Activated naive CD4-positive, alpha-beta T cell treated with anti-CD3 and anti-CD28 coated beads, Interleukin-2, amount 10 ng/mL, durations not matched to agents 7 days and 5 days (primary cell): ENCODE results near the gene G2E3.
"Not testable (repeated sequence)": the region's sequence is repeated elsewhere in the genome, so short reads cannot be mapped to it uniquely, and the experiment has no call there.

Source experiments
- CTCF ChIA-PET: fragments of 350-600 bp; sonication (Branson Sonifier 250); formaldehyde crosslinking; loops from one replicate; lab custom pipeline; 2021; ENCODE audit warnings: antibody characterized with exemption; lab: Charles Lee
- DNase-seq: peaks from one replicate; pipeline ENCODE4 v3.0.0-alpha.2; 2020
- H3K27ac Mint-ChIP-seq: one replicate; pipeline ENCODE4 v1.8.0; 2021; ENCODE audit warnings: mild to moderate bottlenecking, moderate library complexity, mixed read lengths
- H3K27me3 Mint-ChIP-seq: one replicate; pipeline ENCODE4 v1.8.0; 2021; ENCODE audit warnings: mild to moderate bottlenecking, mixed read lengths
- H3K36me3 Mint-ChIP-seq: one replicate; pipeline ENCODE4 v1.8.0; 2021; ENCODE audit warnings: mixed read lengths
- H3K4me1 Mint-ChIP-seq: one replicate; pipeline ENCODE4 v1.8.0; 2021; ENCODE audit warnings: mixed read lengths
- H3K4me3 Mint-ChIP-seq: one replicate; pipeline ENCODE4 v1.8.0; 2021; ENCODE audit warnings: mild to moderate bottlenecking, moderate library complexity, mixed read lengths
- H3K9me3 Mint-ChIP-seq: one replicate; pipeline ENCODE4 v1.8.0; 2021; ENCODE audit warnings: mixed read lengths

The G2E3 gene

GRCh38 chr14:30546735-30547134, 12.2 kb upstream of the G2E3 start:
- H3K27ac Mint-ChIP-seq, H3K4me3 Mint-ChIP-seq, DNase-seq, H3K36me3 Mint-ChIP-seq, CTCF ChIA-PET, H3K9me3 Mint-ChIP-seq, H3K4me1 Mint-ChIP-seq: not testable (repeated sequence)
- peaks cover 12% of the 10 kb centered on the region for H3K27me3 Mint-ChIP-seq

- DNase-seq = no peak
- CTCF ChIA-PET = no interaction called here
- no peaks in the 10 kb centered on the region for H3K36me3 Mint-ChIP-seq
- no peak overlapping the region for H3K4me3 Mint-ChIP-seq
- H3K4me1 Mint-ChIP-seq = no peaks in the 10 kb centered on the region
- peaks cover 12% of the 10 kb centered on the region for H3K27me3 Mint-ChIP-seq
- H3K27ac Mint-ChIP-seq = no peak overlapping the region
- no peaks in the 10 kb centered on the region for H3K9me3 Mint-ChIP-seq
Measured at GRCh38 chr14:30547388-30548048, 11.4 kb upstream of the G2E3 start.

GRCh38 chr14:30550335-30550734, 8.6 kb upstream of the G2E3 start:
- Mint-ChIP-seq H3K9me3 (no peaks in the 10 kb centered on the region), H3K27ac (no peak overlapping the region), H3K36me3 (no peaks in the 10 kb centered on the region), H3K27me3 (peaks cover 12% of the 10 kb centered on the region), H3K4me3 (no peak overlapping the region), H3K4me1 (no peaks in the 10 kb centered on the region)
- CTCF ChIA-PET = interaction anchor here (0.5 kb wide), 1 partner anchor 1100 kb away, joined by 3 read pairs; no protein-coding TSS in a partner anchor
- DNase-seq = no peak

- H3K4me1 Mint-ChIP-seq = no peaks in the 10 kb centered on the region
- CTCF ChIA-PET = no interaction called here
- peaks cover 8% of the 10 kb centered on the region for H3K27me3 Mint-ChIP-seq
- H3K27ac Mint-ChIP-seq = no peak overlapping the region
- no peaks in the 10 kb centered on the region for H3K36me3 Mint-ChIP-seq
- no peaks in the 10 kb centered on the region for H3K9me3 Mint-ChIP-seq
- DNase-seq = no peak
- no peak overlapping the region for H3K4me3 Mint-ChIP-seq
Measured at GRCh38 chr14:30551460-30551859, 7.5 kb upstream of the G2E3 start.

- Mint-ChIP-seq H3K36me3 (no peaks in the 10 kb centered on the region), H3K27ac (no peak overlapping the region), H3K4me3 (no peak overlapping the region), H3K27me3 (peaks cover 8% of the 10 kb centered on the region), H3K4me1 (peaks cover 5% of the 10 kb centered on the region), H3K9me3 (no peaks in the 10 kb centered on the region)
- no peak for DNase-seq
- CTCF ChIA-PET = interaction anchor here (1.1 kb wide), 1 partner anchor 18 kb away, joined by 3 read pairs; no protein-coding TSS in a partner anchor
Measured at GRCh38 chr14:30553311-30553989, 5.5 kb upstream of the G2E3 start.

- Mint-ChIP-seq H3K27me3 (peaks cover 11% of the 10 kb centered on the region), H3K4me3 (peak overlapping the region; percentile 100), H3K27ac (peak overlapping the region; percentile 100), H3K4me1 (peaks cover 33% of the 10 kb centered on the region), H3K9me3 (no peaks in the 10 kb centered on the region), H3K36me3 (peaks cover 18% of the 10 kb centered on the region)
- no peak for DNase-seq
- CTCF ChIA-PET = interaction anchor here (0.8 kb wide), 1 partner anchor 36 kb away, joined by 3 read pairs; no protein-coding TSS in a partner anchor
Measured at GRCh38 chr14:30558362-30558674, 640 bp upstream of the G2E3 start.

- no peak for DNase-seq
- H3K9me3 Mint-ChIP-seq = no peaks in the 10 kb centered on the region
- peak overlapping the region; percentile 100 for H3K27ac Mint-ChIP-seq
- CTCF ChIA-PET = no interaction called here
- peak overlapping the region; percentile 100 for H3K4me3 Mint-ChIP-seq
- H3K4me1 Mint-ChIP-seq = peaks cover 36% of the 10 kb centered on the region
- H3K27me3 Mint-ChIP-seq = peaks cover 7% of the 10 kb centered on the region
- H3K36me3 Mint-ChIP-seq = peaks cover 26% of the 10 kb centered on the region
Measured at GRCh38 chr14:30559638-30560091, 707 bp downstream of the G2E3 start.

- Mint-ChIP-seq H3K27ac (peak overlapping the region; percentile 8), H3K4me3 (peak overlapping the region; percentile 76), H3K9me3 (no peaks in the 10 kb centered on the region), H3K36me3 (peaks cover 32% of the 10 kb centered on the region), H3K27me3 (peaks cover 7% of the 10 kb centered on the region), H3K4me1 (peaks cover 42% of the 10 kb centered on the region)
- DNase-seq = no peak
- CTCF ChIA-PET = no interaction called here
Measured at GRCh38 chr14:30560581-30560980, 1.6 kb downstream of the G2E3 start.

- CTCF ChIA-PET = no interaction called here
- H3K27ac Mint-ChIP-seq = no peak overlapping the region
- H3K4me1 Mint-ChIP-seq = peaks cover 52% of the 10 kb centered on the region
- peaks cover 47% of the 10 kb centered on the region for H3K36me3 Mint-ChIP-seq
- no peaks in the 10 kb centered on the region for H3K9me3 Mint-ChIP-seq
- no peaks in the 10 kb centered on the region for H3K27me3 Mint-ChIP-seq
- H3K4me3 Mint-ChIP-seq = no peak overlapping the region
- DNase-seq = no peak
Measured at GRCh38 chr14:30564235-30564867, 5.4 kb downstream of the G2E3 start.

GRCh38 chr14:30564868-30565248, 5.9 kb downstream of the G2E3 start:
- Mint-ChIP-seq H3K4me1 (peaks cover 51% of the 10 kb centered on the region), H3K27me3 (no peaks in the 10 kb centered on the region), H3K27ac (no peak overlapping the region), H3K9me3 (no peaks in the 10 kb centered on the region), H3K4me3 (no peak overlapping the region), H3K36me3 (peaks cover 50% of the 10 kb centered on the region)
- DNase-seq = no peak
- CTCF ChIA-PET = no interaction called here

GRCh38 chr14:30569216-30569902, 10.4 kb downstream of the G2E3 start:
- Mint-ChIP-seq H3K4me1 (peaks cover 43% of the 10 kb centered on the region), H3K4me3 (no peak overlapping the region), H3K27ac (no peak overlapping the region), H3K9me3 (no peaks in the 10 kb centered on the region), H3K27me3 (no peaks in the 10 kb centered on the region), H3K36me3 (peaks cover 38% of the 10 kb centered on the region)
- no peak for DNase-seq
- CTCF ChIA-PET = no interaction called here

- CTCF ChIA-PET = no interaction called here
Measured at GRCh38 chr14:30569903-30570226, 10.9 kb downstream of the G2E3 start.

GRCh38 chr14:30572237-30572636, 13.3 kb downstream of the G2E3 start:
- no peak for DNase-seq
- peaks cover 29% of the 10 kb centered on the region for H3K4me1 Mint-ChIP-seq
- H3K27me3 Mint-ChIP-seq = no peaks in the 10 kb centered on the region
- CTCF ChIA-PET = no interaction called here
- H3K9me3 Mint-ChIP-seq = no peaks in the 10 kb centered on the region
- H3K36me3 Mint-ChIP-seq = peaks cover 39% of the 10 kb centered on the region
- H3K4me3 Mint-ChIP-seq = no peak overlapping the region
- H3K27ac Mint-ChIP-seq = no peak overlapping the region

More at GRCh38 chr14:30569903-30570226, 10.9 kb downstream of the G2E3 start:
- no peaks in the 10 kb centered on the region for H3K27me3 Mint-ChIP-seq
- H3K27ac Mint-ChIP-seq = no peak overlapping the region
- no peak overlapping the region for H3K4me3 Mint-ChIP-seq
- peaks cover 38% of the 10 kb centered on the region for H3K36me3 Mint-ChIP-seq
- peaks cover 38% of the 10 kb centered on the region for H3K4me1 Mint-ChIP-seq
- DNase-seq = no peak
- no peaks in the 10 kb centered on the region for H3K9me3 Mint-ChIP-seq

- Mint-ChIP-seq H3K4me1 (peaks cover 31% of the 10 kb centered on the region), H3K4me3 (no peak overlapping the region), H3K27ac (no peak overlapping the region), H3K36me3 (peaks cover 41% of the 10 kb centered on the region), H3K27me3 (no peaks in the 10 kb centered on the region), H3K9me3 (no peaks in the 10 kb centered on the region)
- no peak for DNase-seq
- CTCF ChIA-PET = no interaction called here
Measured at GRCh38 chr14:30572771-30573170, 13.8 kb downstream of the G2E3 start.
